NCI-H2171 (cell line): ENCODE data around the gene ZNF33B.
"Not testable (repeated sequence)": the region's sequence is repeated elsewhere in the genome, so short reads cannot be mapped to it uniquely, and the experiment has no call there.

Source experiments
- DNase-seq: peaks from one replicate; lab custom pipeline; 2025; lab: John Stamatoyannopoulos, UW

ZNF33B gene

GRCh38 chr10:42615419-42615818 is 23.0 kb downstream of the ZNF33B start:
- no peak for DNase-seq

DNA sequence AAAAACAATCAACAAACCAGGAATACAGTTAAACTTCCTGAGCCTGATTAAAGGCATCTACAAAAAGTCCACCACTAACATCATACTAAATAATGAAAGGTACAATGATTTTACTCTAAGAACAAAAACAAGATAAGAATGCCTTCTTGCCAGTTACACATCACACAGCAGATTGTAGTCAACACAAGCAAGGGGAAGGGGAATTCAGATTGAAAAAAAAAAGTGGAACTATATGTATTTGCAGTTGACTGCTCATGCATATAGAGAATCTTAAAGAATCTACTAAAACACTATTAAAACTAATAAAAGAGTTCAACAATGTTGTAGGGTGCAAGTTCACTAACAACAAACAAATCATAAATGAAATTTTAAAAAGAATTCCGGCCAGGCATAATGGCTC is 28.5 kb downstream of the ZNF33B start:
- no peak for DNase-seq

GRCh38 chr10:42598249-42598873 is 40.0 kb downstream of the ZNF33B start:
- DNase-seq, result no peak

GRCh38 chr10:42596196-42596595 is 42.2 kb downstream of the ZNF33B start:
- no peak for DNase-seq

GRCh38 chr10:42594246-42594650 is 44.1 kb downstream of the ZNF33B start:
- DNase-seq, result no peak

DNA sequence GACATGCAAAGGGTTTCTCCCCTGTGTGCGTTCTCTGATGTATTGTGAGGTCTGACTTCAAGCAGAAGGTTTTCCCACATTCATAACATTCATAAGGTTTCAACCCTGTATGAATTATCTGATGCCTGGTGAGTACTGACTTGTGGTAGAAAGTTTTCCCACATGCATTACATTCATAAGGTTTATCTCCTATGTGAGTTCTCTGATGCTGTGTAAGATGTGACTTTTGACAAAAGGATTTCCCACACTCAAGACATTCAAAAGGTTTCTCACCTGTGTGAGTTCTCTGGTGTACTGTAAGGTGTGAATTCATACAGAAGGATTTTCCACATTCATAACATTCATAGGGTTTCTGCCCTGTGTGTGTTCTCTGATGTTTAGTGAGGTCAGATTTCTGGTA is 45.1 kb downstream of the ZNF33B start:
- DNase-seq, result no peak

- DNase-seq, result no peak
Measured at GRCh38 chr10:42583828-42584227, 54.5 kb downstream of the ZNF33B start.

DNA sequence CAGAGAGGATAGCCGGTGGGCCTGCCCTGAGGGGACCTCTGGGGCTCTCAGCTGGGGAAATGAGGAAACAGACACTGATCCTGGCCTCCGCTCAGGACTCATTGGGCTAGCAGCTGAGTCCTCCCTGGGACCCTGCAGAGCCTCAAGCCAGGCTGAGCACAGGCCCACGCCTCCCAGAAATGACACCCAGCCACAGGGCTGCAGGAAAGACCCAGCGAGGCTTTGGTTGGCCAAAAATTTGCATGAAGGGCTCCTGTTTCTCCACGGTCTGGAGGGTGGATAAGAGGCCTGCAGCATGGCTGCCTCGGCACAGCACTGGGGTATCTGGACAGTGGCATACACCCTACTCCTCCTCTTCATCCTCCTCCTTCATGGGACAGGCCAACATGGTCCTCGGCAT is 60.4 kb downstream of the ZNF33B start:
- no peak for DNase-seq

GRCh38 chr10:42576338-42576737 is 62.0 kb downstream of the ZNF33B start:
- DNase-seq, result no peak

DNA sequence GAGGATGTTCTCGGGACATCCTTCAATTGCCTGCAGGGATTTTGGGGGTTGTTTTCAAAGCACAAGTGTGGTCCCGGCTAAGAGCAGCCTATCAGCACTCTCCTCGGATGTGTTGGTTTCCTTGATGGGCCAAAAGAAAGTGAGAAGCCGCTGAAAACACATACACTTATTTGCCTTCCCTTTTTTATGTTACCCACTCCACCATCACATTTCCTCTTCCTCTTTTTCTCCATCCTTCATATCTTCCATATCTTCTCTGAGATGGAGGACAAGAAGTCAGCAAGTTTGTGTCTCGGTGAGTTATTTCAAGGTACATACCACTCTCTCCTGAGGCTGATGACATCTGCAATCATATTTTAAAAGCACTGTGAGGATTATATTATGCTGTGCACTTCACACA is 64.0 kb downstream of the ZNF33B start:
- DNase-seq, result no peak

GRCh38 chr10:42556931-42557330 is 81.4 kb downstream of the ZNF33B start:
- DNase-seq, result no peak

DNA sequence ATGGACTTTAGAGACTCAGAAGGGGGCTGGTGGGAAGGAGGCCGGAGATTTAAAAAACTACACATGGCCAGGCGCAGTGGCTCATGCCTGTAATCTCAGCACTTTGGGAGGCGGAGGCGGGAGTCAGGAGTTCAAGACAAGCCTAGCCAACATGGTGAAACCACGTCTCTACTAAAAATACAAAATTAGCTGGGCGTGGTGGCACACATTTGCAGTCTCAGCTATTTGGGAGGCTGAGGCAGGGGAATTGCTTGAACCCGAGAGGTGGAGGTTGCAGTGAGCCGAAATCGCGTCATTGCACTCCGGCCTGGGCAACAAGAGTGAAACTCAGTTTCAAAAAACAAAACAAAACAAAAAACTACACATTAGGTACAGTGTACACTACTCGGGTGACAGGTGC is 84.8 kb downstream of the ZNF33B start:
- not testable (repeated sequence) for DNase-seq

GRCh38 chr10:42553064-42553407 is 85.3 kb downstream of the ZNF33B start:
- no peak for DNase-seq

GRCh38 chr10:42552188-42553063 is 85.9 kb downstream of the ZNF33B start:
- DNase-seq, result peak; percentile 84

- no peak for DNase-seq
Measured at GRCh38 chr10:42551582-42552187, 86.7 kb downstream of the ZNF33B start.

DNA sequence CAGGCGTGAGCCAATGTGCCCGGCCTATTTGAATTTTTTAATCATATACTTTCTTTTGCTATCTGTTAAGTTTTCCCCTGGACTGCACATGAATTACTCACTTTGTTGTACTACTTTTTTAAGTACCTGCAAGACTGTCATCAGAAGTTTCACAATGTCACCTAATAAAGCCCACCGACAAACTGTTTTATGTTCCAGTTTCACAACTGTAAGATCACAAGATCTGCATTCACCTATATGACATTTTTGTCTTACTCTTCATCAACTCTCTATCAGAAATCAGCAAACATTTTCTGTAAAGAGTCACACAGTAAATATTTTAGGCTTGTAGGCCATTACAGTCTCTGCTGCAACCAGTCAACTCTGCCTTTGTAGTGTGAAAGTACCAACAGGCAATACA is 88.5 kb downstream of the ZNF33B start:
- no peak for DNase-seq

GRCh38 chr10:42548254-42548653 is 90.1 kb downstream of the ZNF33B start:
- DNase-seq, result no peak

DNA sequence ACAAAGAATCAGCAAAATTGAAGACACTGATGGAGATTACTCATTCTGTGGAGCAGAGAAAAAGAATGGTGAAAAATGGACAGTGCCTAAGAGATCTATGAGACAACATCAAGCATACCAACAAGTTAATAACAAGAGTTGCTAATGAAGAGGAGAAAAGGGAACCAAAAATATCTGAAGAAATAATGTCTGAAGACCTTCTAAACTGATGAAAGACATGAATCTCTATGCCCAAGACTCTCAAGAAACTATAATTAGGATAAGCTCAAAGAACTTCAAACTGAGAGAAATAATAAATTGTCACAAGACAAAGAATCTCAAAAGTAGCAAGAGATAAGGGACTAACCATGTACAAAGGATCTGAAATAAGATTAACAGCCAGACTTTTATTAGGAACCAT is 93.4 kb downstream of the ZNF33B start:
- DNase-seq, result no peak

DNA sequence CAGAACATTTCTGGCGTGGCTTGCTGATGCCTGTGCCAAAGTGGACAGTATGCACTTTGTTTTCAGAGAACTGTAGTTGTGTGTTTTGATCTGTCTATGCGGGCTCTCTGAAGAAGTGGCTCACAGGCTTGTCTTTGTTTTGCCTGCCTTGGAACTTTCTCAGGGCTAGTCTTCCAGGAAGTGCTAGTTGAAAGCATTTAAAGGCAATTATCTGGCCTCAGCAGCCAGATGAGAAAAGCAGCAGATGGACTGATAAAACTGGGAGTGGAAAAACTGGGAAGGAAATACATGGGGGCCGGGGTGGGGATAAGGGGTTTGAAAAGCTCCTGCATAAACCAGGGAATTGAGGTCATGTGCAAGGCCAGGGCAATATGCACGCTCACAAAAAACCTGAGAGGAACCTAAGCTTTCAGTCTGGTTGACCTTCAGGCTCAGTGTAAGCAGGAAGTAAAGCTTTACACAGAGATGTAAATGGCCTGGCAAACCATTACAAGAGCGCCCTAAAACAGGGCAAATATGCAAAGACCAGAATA is 94.5 kb downstream of the ZNF33B start:
- DNase-seq, result no peak
